GM10266 (cell line): ENCODE data around the gene RANBP3L.
"Not testable (repeated sequence)": the region's sequence is repeated elsewhere in the genome, so short reads cannot be mapped to it uniquely, and the experiment has no call there.

Source experiments
- DNase-seq: peaks from one replicate; pipeline ENCODE4 v3.0.0; 2012; ENCODE audit errors: extremely low spot score
- TF ChIP-seq, protein P1 (sequence below): IDR thresholded peaks from 2 replicates; pipeline ENCODE4 v1.5.1; 2012; ENCODE audit warnings: mild to moderate bottlenecking, low read depth; ENCODE audit not compliant: control insufficient read depth, insufficient read depth; ENCODE audit errors: missing control alignments

RANBP3L gene

GRCh38 chr5:36200513-36200912 is 101.2 kb downstream of the RANBP3L start:
- TF ChIP-seq, protein P1, sequence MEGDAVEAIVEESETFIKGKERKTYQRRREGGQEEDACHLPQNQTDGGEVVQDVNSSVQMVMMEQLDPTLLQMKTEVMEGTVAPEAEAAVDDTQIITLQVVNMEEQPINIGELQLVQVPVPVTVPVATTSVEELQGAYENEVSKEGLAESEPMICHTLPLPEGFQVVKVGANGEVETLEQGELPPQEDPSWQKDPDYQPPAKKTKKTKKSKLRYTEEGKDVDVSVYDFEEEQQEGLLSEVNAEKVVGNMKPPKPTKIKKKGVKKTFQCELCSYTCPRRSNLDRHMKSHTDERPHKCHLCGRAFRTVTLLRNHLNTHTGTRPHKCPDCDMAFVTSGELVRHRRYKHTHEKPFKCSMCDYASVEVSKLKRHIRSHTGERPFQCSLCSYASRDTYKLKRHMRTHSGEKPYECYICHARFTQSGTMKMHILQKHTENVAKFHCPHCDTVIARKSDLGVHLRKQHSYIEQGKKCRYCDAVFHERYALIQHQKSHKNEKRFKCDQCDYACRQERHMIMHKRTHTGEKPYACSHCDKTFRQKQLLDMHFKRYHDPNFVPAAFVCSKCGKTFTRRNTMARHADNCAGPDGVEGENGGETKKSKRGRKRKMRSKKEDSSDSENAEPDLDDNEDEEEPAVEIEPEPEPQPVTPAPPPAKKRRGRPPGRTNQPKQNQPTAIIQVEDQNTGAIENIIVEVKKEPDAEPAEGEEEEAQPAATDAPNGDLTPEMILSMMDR, result no peak
- DNase-seq, result no peak

DNA sequence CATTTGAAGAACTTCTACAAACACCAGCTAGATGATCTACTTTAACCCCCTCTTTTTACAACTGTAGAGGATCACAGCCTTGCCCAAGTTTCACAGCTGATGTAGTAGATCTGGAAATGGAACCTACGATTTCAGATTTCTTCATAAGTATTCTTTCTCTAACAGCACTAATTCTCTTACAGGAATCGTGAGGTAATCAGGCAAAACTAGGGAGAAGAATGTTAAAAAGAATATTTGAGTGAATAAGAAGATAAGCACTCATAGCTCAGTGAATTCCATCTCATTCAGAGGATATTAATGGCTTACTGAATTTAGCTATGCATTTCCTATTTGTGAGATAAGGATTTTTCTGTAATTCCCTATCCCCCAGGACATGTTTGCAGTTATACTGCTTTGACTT is 102.1 kb downstream of the RANBP3L start:
- DNase-seq, result no peak
- TF ChIP-seq, protein P1, result no peak

GRCh38 chr5:36198783-36199182 is 102.9 kb downstream of the RANBP3L start:
- not testable (repeated sequence) for DNase-seq
